T-cell (primary cell): ENCODE results near the gene URAD. TPM values are rescaled to one million over a fixed set of nuclear protein-coding genes. Genes with fewer than 3 reads are reported as not detected.
A peak's percentile ranks its signal among the peaks of the same experiment; 100 is the strongest.

ENCODE experiments used
- ATAC-seq, 4 experiments: fragments of 200-7000 bp in 3 of 4; fragments of 150-1000 bp in 1 of 4; cut with Tn5 transposase; replicated peaks in 1 of 4; 1 replicate in 3 of 4; 2 replicates in 1 of 4; pipeline ENCODE4 v1.10.0; 2021; ENCODE audit warnings: moderate library complexity in 3 of 4, mild to moderate bottlenecking in 2 of 4, moderate number of reproducible peaks in 1 of 4
- CTCF ChIA-PET, 2 donors: fragments of 300-600 bp; sonication (Branson Sonifier 250); formaldehyde crosslinking; loops; one replicate each; lab custom pipeline; 2022; ENCODE audit warnings: antibody characterized with exemption in 2 of 2; lab: Charles Lee
- POLR2A ChIA-PET, 2 donors: fragments of 300-600 bp; sonication (Branson Sonifier 250); formaldehyde crosslinking; loops; one replicate each; lab custom pipeline; 2022; ENCODE audit warnings: antibody characterized with exemption in 2 of 2; lab: Charles Lee
- DNase-seq, 35 experiments: peaks; one replicate each; pipeline versions ENCODE4 v3.0.0 to v3.0.0-alpha.2; 2013 to 2023
- H3K27ac ChIP-seq: one replicate; pipeline ENCODE4 v1.5.1; 2013; ENCODE audit warnings: low read length
- H3K27me3 ChIP-seq, 2 experiments: replicated peaks in 1 of 2; 1 replicate in 1 of 2; 2 replicates in 1 of 2; pipeline versions ENCODE4 v1.6.1 to v1.7.0; 2013; ENCODE audit warnings: low read length in 1 of 2, mixed read lengths in 1 of 2; ENCODE audit not compliant: control insufficient read depth in 2 of 2, insufficient read depth in 2 of 2; ENCODE audit errors: extremely low read depth in 1 of 2
- H3K36me3 ChIP-seq, 2 donors: 1 replicate in 1 of 2; 2 replicates in 1 of 2; pipeline versions ENCODE4 v1.6.1 to v1.7.0; 2013; ENCODE audit warnings: low read length in 1 of 2; ENCODE audit not compliant: control insufficient read depth in 2 of 2, insufficient read depth in 1 of 2; ENCODE audit errors: extremely low read depth in 1 of 2
- H3K4me1 ChIP-seq, 2 experiments: 1 replicate in 1 of 2; 2 replicates in 1 of 2; pipeline versions ENCODE4 v1.6.1 to v1.7.0; 2013; ENCODE audit warnings: low read length in 2 of 2, mixed read lengths in 1 of 2; ENCODE audit not compliant: insufficient read depth in 2 of 2, control insufficient read depth in 1 of 2; ENCODE audit errors: extremely low read depth in 1 of 2
- H3K4me3 ChIP-seq, 2 donors: 1 replicate in 1 of 2; 2 replicates in 1 of 2; pipeline versions ENCODE4 v1.5.1 to v1.7.0; 2013; ENCODE audit warnings: mild to moderate bottlenecking in 2 of 2, low read length in 1 of 2, moderate library complexity in 1 of 2; ENCODE audit not compliant: control insufficient read depth in 1 of 2; ENCODE audit errors: extremely low read depth in 1 of 2
- H3K9me3 ChIP-seq: 2 replicates; pipeline ENCODE4 v1.7.0; 2013
- H3K27ac Mint-ChIP-seq, 2 donors: one replicate each; pipeline ENCODE4 v1.8.0; 2020 to 2021; ENCODE audit warnings: mild to moderate bottlenecking in 2 of 2, mixed read lengths in 2 of 2
- H3K27me3 Mint-ChIP-seq, 2 donors: one replicate each; pipeline ENCODE4 v1.8.0; 2021 to 2022; ENCODE audit warnings: mixed read lengths in 2 of 2
- H3K36me3 Mint-ChIP-seq: one replicate; pipeline ENCODE4 v1.8.0; 2021; ENCODE audit warnings: mixed read lengths
- H3K4me1 Mint-ChIP-seq, 3 donors: one replicate each; pipeline ENCODE4 v1.8.0; 2020 to 2022; ENCODE audit warnings: mixed read lengths in 3 of 3, mild to moderate bottlenecking in 1 of 3
- H3K4me3 Mint-ChIP-seq, 3 donors: one replicate each; pipeline ENCODE4 v1.8.0; 2020 to 2022; ENCODE audit warnings: mild to moderate bottlenecking in 3 of 3, mixed read lengths in 3 of 3, moderate library complexity in 3 of 3
- H3K9me3 Mint-ChIP-seq, 3 donors: one replicate each; pipeline ENCODE4 v1.8.0; 2020 to 2022; ENCODE audit warnings: mixed read lengths in 3 of 3
- WGBS: methylation state at CpG from one replicate; pipeline ENCODE4 v1.1.5; 2013; ENCODE audit warnings: missing lambda C conversion rate; ENCODE audit not compliant: insufficient coverage; 5-methylcytosine and 5-hydroxymethylcytosine counted together
- total RNA-seq, 35 experiments: library from RNA in 6 of 35; stranded (reverse) in 6 of 35; fragments of 120-200 nt in 1 of 35; gene quantifications; one replicate each; pipeline versions ENCODE4 v1.2.1 to v1.2.4 and lab custom pipeline; 2013 to 2026

URAD gene
- total RNA-seq, 5 donors from 2014 or later (not counting 1 experiment from before 2014, with no cell fraction given) = not detected

GRCh38 chr13:27978301-27978968 lies 10.1 kb downstream of the URAD start:
- POLR2A ChIA-PET = no interaction called here

GRCh38 chr13:27977476-27978300 lies 10.8 kb downstream of the URAD start:
- Histone ChIP-seq H3K9me3 (no peaks in the 10 kb centered on the region), H3K4me3 (no peak overlapping the region), H3K27me3 (peaks cover 34 to 79% of the 10 kb centered on the region in 2 experiments), H3K27ac (no peak overlapping the region), H3K36me3 (no peaks in the 10 kb centered on the region), H3K4me1 (peaks cover 0 to 26% of the 10 kb centered on the region in 2 experiments)
- 5% methylated on average over 75 of the region's 80 CpGs for WGBS
- Mint-ChIP-seq H3K36me3 (no peaks in the 10 kb centered on the region), H3K27ac (no peak overlapping the region), H3K9me3 (no peaks in the 10 kb centered on the region), H3K4me1 (peaks cover 13 to 33% (median 30%) of the 10 kb centered on the region in 3 donors), H3K27me3 (peaks cover 76 to 86% of the 10 kb centered on the region in 2 donors), H3K4me3 (peak overlapping the region in 1 of 3 donors; percentile 46)
- DNase-seq (no peak), ATAC-seq (no peak)
- ChIA-PET CTCF (no interaction called here), POLR2A (no interaction called here)

More at GRCh38 chr13:27978301-27978968, 10.1 kb downstream of the URAD start:
- no peak for ATAC-seq
- peak overlapping the region in 1 of 3 donors; percentile 11 for H3K4me3 Mint-ChIP-seq
- WGBS = 7% methylated on average over 62 of the region's 65 CpGs
- peaks cover 13 to 33% (median 30%) of the 10 kb centered on the region in 3 donors for H3K4me1 Mint-ChIP-seq
- Histone ChIP-seq H3K9me3 (no peaks in the 10 kb centered on the region), H3K27ac (no peak overlapping the region), H3K4me3 (no peak overlapping the region), H3K4me1 (peaks cover 0 to 26% of the 10 kb centered on the region in 2 experiments), H3K27me3 (peaks cover 39 to 75% of the 10 kb centered on the region in 2 experiments), H3K36me3 (no peaks in the 10 kb centered on the region)
- no peaks in the 10 kb centered on the region for H3K36me3 Mint-ChIP-seq
- CTCF ChIA-PET = no interaction called here
- no peak for DNase-seq
- H3K9me3 Mint-ChIP-seq = no peaks in the 10 kb centered on the region
- H3K27me3 Mint-ChIP-seq = peaks cover 78 to 87% of the 10 kb centered on the region in 2 donors
- H3K27ac Mint-ChIP-seq = no peak overlapping the region

- 3% methylated on average over 5 of the region's 12 CpGs for WGBS
- H3K4me1 ChIP-seq = peaks cover 0 to 26% of the 10 kb centered on the region in 2 experiments
- CTCF ChIA-PET = interaction anchor here in 1 of 2 donors (0.8 kb wide), 1 partner anchor 150 kb away, joined by 3 read pairs; no protein-coding TSS in a partner anchor
- POLR2A ChIA-PET = no interaction called here
- ATAC-seq (no peak), DNase-seq (no peak)
- Mint-ChIP-seq H3K4me3 (no peak overlapping the region), H3K9me3 (no peaks in the 10 kb centered on the region), H3K4me1 (peaks cover 13 to 33% (median 30%) of the 10 kb centered on the region in 3 donors), H3K36me3 (no peaks in the 10 kb centered on the region), H3K27ac (no peak overlapping the region), H3K27me3 (peaks cover 67 to 86% of the 10 kb centered on the region in 2 donors)
- H3K4me3 ChIP-seq = no peak overlapping the region
- peaks cover 25 to 85% of the 10 kb centered on the region in 2 experiments for H3K27me3 ChIP-seq
- no peaks in the 10 kb centered on the region for H3K9me3 ChIP-seq
- no peak overlapping the region for H3K27ac ChIP-seq
- no peaks in the 10 kb centered on the region for H3K36me3 ChIP-seq
Measured at GRCh38 chr13:27976362-27977091, 12.0 kb downstream of the URAD start.

GRCh38 chr13:27975564-27976361 lies 12.7 kb downstream of the URAD start:
- Histone ChIP-seq H3K9me3 (no peaks in the 10 kb centered on the region), H3K4me3 (no peak overlapping the region), H3K36me3 (no peaks in the 10 kb centered on the region), H3K27me3 (peaks cover 24 to 86% of the 10 kb centered on the region in 2 experiments), H3K27ac (no peak overlapping the region), H3K4me1 (peaks cover 0 to 26% of the 10 kb centered on the region in 2 experiments)
- DNase-seq = no peak
- ATAC-seq = no peak
- POLR2A ChIA-PET = no interaction called here
- no peak overlapping the region for H3K27ac Mint-ChIP-seq
- 9% methylated on average over 45 of the region's 51 CpGs for WGBS
- no peaks in the 10 kb centered on the region for H3K9me3 Mint-ChIP-seq
- peaks cover 13 to 31% (median 30%) of the 10 kb centered on the region in 3 donors for H3K4me1 Mint-ChIP-seq
- CTCF ChIA-PET = interaction anchor here in 1 of 2 donors (0.7 to 0.8 kb wide), 2 partner anchors 8 to 150 kb away, joined by 3 read pairs; no protein-coding TSS in a partner anchor
- peaks cover 63 to 86% of the 10 kb centered on the region in 2 donors for H3K27me3 Mint-ChIP-seq
- H3K4me3 Mint-ChIP-seq = no peak overlapping the region
- no peaks in the 10 kb centered on the region for H3K36me3 Mint-ChIP-seq

GRCh38 chr13:27973961-27974662 lies 14.4 kb downstream of the URAD start:
- H3K9me3 Mint-ChIP-seq = no peaks in the 10 kb centered on the region
- no peak overlapping the region for H3K4me3 ChIP-seq
- ChIA-PET POLR2A (no interaction called here), CTCF (no interaction called here)
- peaks cover 0 to 14% of the 10 kb centered on the region in 2 experiments for H3K4me1 ChIP-seq
- H3K36me3 ChIP-seq = no peaks in the 10 kb centered on the region
- ATAC-seq (no peak), DNase-seq (no peak)
- peaks cover 24 to 84% of the 10 kb centered on the region in 2 experiments for H3K27me3 ChIP-seq
- no peaks in the 10 kb centered on the region for H3K36me3 Mint-ChIP-seq
- H3K4me3 Mint-ChIP-seq = no peak overlapping the region
- no peak overlapping the region for H3K27ac Mint-ChIP-seq
- H3K4me1 Mint-ChIP-seq = peaks cover 14 to 31% (median 28%) of the 10 kb centered on the region in 3 donors
- H3K27ac ChIP-seq = no peak overlapping the region
- no peaks in the 10 kb centered on the region for H3K9me3 ChIP-seq
- peaks cover 63 to 90% of the 10 kb centered on the region in 2 donors for H3K27me3 Mint-ChIP-seq
- 26% methylated on average over 2 of the region's 7 CpGs for WGBS
